ENCODE results near the gene IFT80.

- TF ChIP-seq CTCF (IDR thresholded peaks at IDR 0.05) (no peak), POLR2A (IDR thresholded peaks at IDR 0.05) (no peak)
These were observed 178.0 kb downstream of the IFT80 start for GRCh38 chr3:160221019-160221418.
